DOHH2 (cell line): ENCODE measurements around the gene VEGFA.

ENCODE experiments used
- H3F3A ChIP-seq: fragments of 200-600 bp; sonication (generic), shearing (Covaris generic); 2 replicates; pipeline ENCODE4 v1.6.0; 2016; ENCODE audit warnings: antibody characterized with exemption, mild to moderate bottlenecking; ENCODE audit not compliant: control insufficient read depth, insufficient read depth
- H3K27ac ChIP-seq: fragments of 200-600 bp; sonication (generic); 2 replicates; pipeline ENCODE4 v1.5.1; 2014; ENCODE audit warnings: low read depth, mild to moderate bottlenecking, low read length, moderate library complexity
- H3K27me3 ChIP-seq: fragments of 200-600 bp; sonication (generic); 2 replicates; pipeline ENCODE4 v1.6.1; 2014; ENCODE audit warnings: mild to moderate bottlenecking, low read length, mixed read lengths; ENCODE audit not compliant: control insufficient read depth
- H3K36me3 ChIP-seq: fragments of 200-600 bp; sonication (generic); 2 replicates; pipeline ENCODE4 v1.6.1; 2014; ENCODE audit warnings: mild to moderate bottlenecking, low read length, moderate library complexity, mixed read lengths; ENCODE audit not compliant: control insufficient read depth
- H3K4me1 ChIP-seq: fragments of 200-600 bp; sonication (generic); 2 replicates; pipeline ENCODE4 v1.6.1; 2014; ENCODE audit warnings: mild to moderate bottlenecking, low read length, mixed read lengths; ENCODE audit not compliant: control insufficient read depth
- H3K4me2 ChIP-seq: fragments of 200-600 bp; sonication (generic); 2 replicates; pipeline ENCODE4 v1.6.0; 2014; ENCODE audit warnings: mild to moderate bottlenecking, low read length, moderate library complexity
- H3K4me3 ChIP-seq: fragments of 200-600 bp; sonication (generic); 2 replicates; pipeline ENCODE4 v1.5.1; 2014; ENCODE audit warnings: mild to moderate bottlenecking, low read length, mixed read lengths
- H3K79me2 ChIP-seq: fragments of 200-600 bp; sonication (generic); 2 replicates; pipeline ENCODE4 v1.6.1; 2014; ENCODE audit warnings: mild to moderate bottlenecking, low read length, mixed read lengths; ENCODE audit not compliant: control insufficient read depth
- H3K9me2 ChIP-seq: fragments of 200-600 bp; sonication (generic); replicated peaks from 2 replicates; pipeline ENCODE4 v1.6.1; 2014; ENCODE audit warnings: mild to moderate bottlenecking, low read length, mixed read lengths; ENCODE audit not compliant: control insufficient read depth
- H3K9me3 ChIP-seq: fragments of 200-600 bp; sonication (generic); 2 replicates; pipeline ENCODE4 v1.6.1; 2014; ENCODE audit warnings: antibody characterized with exemption, low read length, mixed read lengths; ENCODE audit not compliant: control insufficient read depth, insufficient read depth
- H4K20me1 ChIP-seq: fragments of 200-600 bp; sonication (generic); 2 replicates; pipeline ENCODE4 v1.6.0; 2014; ENCODE audit warnings: low read depth, mild to moderate bottlenecking, antibody characterized with exemption, low read length, moderate library complexity; ENCODE audit not compliant: control insufficient read depth, insufficient read depth
- EZH2phosphoT487 ChIP-seq: fragments of 200-600 bp; sonication (generic); IDR thresholded peaks from 2 replicates; pipeline ENCODE4 v1.6.1; 2017; ENCODE audit warnings: borderline replicate concordance, mild to moderate bottlenecking, antibody characterized with exemption, low read length, moderate library complexity, mixed read lengths
- TF ChIP-seq, protein P1 (sequence below): fragments of 200-600 bp; sonication (generic); IDR thresholded peaks from one replicate; pipeline ENCODE4 v1.5.1; 2014; ENCODE audit warnings: antibody characterized with exemption, mild to moderate bottlenecking, low read depth, low read length; ENCODE audit not compliant: poor library complexity, severe bottlenecking

The VEGFA gene

DNA sequence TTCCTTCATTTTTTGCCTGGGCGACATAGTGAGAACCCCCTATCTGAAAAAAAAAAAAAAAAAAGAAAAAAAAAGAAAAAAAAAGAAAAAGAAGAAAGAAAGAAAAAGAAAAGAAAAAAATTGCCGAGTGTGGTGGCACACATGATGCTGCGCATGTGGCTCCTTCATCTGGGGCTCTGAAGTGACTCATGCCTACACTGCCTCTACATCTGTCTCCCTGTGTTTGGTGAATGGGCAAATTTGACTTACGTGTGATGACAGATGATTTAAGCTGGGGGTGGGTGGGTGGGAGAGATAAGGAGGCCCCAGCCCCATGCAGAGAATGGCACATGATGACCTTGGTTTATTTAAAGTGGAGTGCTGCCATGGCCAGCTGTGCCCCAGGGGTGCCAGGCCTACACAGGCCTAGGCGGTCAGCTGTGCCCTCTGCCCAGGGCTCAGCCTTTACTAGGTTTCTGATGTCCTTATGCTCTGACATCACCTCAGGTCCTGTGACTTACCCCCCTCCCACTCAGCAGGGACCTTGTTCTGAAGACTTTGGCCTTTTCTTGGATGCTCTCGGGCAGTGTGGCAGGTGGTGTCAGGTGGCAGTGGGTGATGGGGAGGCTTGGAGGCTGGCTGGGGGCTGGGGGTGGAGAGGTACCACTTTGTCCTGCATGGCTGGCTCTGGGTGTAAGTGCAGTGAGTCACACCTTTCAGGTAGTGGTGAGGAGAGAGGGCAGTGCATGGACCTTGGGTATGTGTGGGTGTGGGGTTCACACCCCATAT lies 41.1 kb downstream of the VEGFA start:
- no peaks in the 10 kb centered on the region for H3F3A ChIP-seq
- no peaks in the 10 kb centered on the region for H3K9me3 ChIP-seq
- H3K27me3 ChIP-seq = peaks cover 14% of the 10 kb centered on the region
- no peaks in the 10 kb centered on the region for H3K4me1 ChIP-seq
- H3K9me2 ChIP-seq = no peaks in the 10 kb centered on the region
- H3K79me2 ChIP-seq = no peaks in the 10 kb centered on the region
- no peak overlapping the region for H3K4me3 ChIP-seq
- H4K20me1 ChIP-seq = no peaks in the 10 kb centered on the region
- H3K4me2 ChIP-seq = no peak overlapping the region
- TF ChIP-seq EZH2phosphoT487 = no peak
- TF ChIP-seq, protein P1, sequence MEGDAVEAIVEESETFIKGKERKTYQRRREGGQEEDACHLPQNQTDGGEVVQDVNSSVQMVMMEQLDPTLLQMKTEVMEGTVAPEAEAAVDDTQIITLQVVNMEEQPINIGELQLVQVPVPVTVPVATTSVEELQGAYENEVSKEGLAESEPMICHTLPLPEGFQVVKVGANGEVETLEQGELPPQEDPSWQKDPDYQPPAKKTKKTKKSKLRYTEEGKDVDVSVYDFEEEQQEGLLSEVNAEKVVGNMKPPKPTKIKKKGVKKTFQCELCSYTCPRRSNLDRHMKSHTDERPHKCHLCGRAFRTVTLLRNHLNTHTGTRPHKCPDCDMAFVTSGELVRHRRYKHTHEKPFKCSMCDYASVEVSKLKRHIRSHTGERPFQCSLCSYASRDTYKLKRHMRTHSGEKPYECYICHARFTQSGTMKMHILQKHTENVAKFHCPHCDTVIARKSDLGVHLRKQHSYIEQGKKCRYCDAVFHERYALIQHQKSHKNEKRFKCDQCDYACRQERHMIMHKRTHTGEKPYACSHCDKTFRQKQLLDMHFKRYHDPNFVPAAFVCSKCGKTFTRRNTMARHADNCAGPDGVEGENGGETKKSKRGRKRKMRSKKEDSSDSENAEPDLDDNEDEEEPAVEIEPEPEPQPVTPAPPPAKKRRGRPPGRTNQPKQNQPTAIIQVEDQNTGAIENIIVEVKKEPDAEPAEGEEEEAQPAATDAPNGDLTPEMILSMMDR = no peak
- H3K36me3 ChIP-seq = no peaks in the 10 kb centered on the region
- no peak overlapping the region for H3K27ac ChIP-seq

DNA sequence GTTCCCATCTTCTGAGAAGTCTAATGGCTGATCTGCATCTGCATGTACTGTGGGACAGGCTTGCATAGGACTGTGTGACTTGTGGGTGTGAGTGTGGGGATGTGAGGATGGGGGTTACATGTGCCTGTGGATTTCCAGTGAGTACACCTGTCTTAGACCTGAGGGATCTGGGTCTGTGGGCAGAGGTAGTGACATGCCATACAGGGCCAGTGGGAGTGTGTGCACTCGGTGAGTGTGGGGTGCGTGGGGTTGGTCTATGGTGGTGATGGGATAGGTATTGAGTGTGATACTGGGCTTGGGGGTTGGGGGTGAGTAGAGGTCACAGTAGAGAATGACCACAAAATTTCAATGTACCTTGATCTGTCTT lies 41.7 kb downstream of the VEGFA start:
- H3K36me3 ChIP-seq = no peaks in the 10 kb centered on the region
- H3K4me2 ChIP-seq = no peak overlapping the region
- H3K4me1 ChIP-seq = no peaks in the 10 kb centered on the region

DNA sequence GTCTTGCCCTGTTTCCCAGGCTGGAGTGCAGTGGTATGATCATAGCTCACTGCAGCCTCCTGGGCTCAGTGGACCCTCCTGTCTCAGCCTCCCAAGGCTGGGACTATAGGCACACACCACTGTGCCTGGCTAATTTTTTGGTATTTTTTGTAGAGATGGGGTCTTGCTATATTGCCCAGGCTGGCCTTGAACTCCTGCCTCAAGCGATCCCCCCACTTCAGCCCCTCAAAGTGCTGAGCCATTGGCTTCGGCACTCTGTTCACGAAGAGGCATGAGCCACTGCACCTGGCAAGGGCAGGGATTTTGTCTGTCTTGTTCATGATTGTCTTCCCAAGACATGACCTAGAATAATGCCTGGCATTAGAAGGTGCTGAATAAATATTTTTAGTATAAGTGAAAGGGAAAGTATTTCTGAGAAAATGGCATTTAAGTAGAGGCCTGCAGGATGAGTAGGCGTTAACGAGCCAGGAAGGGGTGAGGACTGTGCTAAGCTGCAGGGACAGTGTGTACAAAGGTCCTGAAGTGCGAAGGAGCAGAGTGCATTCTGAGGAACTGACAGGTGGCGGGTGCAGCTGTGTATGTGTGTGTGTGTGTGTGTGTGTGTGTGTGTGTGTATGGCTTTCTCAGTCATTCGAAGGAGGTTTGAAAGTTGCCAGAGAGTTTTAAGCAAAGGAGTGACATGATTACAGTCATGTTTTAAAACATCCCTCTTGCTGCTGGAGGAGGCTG lies 43.0 kb downstream of the VEGFA start:
- H3K27me3 ChIP-seq = peaks cover 4% of the 10 kb centered on the region; the same call in 1 of the 2 replicates
- no peaks in the 10 kb centered on the region for H4K20me1 ChIP-seq
- H3K9me2 ChIP-seq = no peaks in the 10 kb centered on the region
- H3K27ac ChIP-seq = no peak overlapping the region
- H3K36me3 ChIP-seq = no peaks in the 10 kb centered on the region
- H3F3A ChIP-seq = no peaks in the 10 kb centered on the region
- H3K79me2 ChIP-seq = no peaks in the 10 kb centered on the region
- no peaks in the 10 kb centered on the region for H3K4me1 ChIP-seq
- H3K4me2 ChIP-seq = no peak overlapping the region
- H3K4me3 ChIP-seq = no peak overlapping the region
- TF ChIP-seq, protein P1 = no peak
- TF ChIP-seq EZH2phosphoT487 = no peak
- no peaks in the 10 kb centered on the region for H3K9me3 ChIP-seq

More for the DNA sequence above, 41.7 kb downstream of the VEGFA start:
- Histone ChIP-seq H3K9me3 (no peaks in the 10 kb centered on the region), H3F3A (no peaks in the 10 kb centered on the region), H3K79me2 (no peaks in the 10 kb centered on the region), H3K9me2 (no peaks in the 10 kb centered on the region), H4K20me1 (no peaks in the 10 kb centered on the region), H3K27me3 (peaks cover 9% of the 10 kb centered on the region), H3K4me3 (no peak overlapping the region), H3K27ac (no peak overlapping the region)
- TF ChIP-seq EZH2phosphoT487 = no peak
- TF ChIP-seq, protein P1 = no peak
